HG02571 (cell line): ENCODE measurements around the gene XYLT1.

Experiments used
- ATAC-seq: cut with Tn5 transposase; IDR thresholded peaks from one replicate; pipeline ENCODE4 v1.9.1; 2021; ENCODE audit warnings: mild to moderate bottlenecking, moderate library complexity; ENCODE audit not compliant: unreplicated experiment

XYLT1 gene

DNA sequence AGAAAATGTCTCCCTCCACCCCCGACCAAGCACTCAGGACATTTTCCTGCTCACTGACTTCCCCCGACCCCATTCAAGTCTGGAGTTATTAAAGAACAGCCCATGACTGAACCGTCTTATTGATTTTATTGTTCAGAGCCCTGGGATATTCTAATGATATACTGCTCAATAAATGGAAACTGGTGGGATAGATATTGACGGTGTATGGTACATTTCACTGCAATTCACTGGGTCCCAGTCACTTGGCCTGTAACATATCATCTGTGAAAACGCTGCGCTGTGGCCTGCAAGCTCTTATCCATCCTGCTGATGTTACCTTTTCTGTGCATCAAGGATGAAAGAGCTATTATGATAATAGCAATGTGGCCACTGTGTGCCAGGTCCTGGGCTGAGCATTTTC lies 258.2 kb downstream of the XYLT1 start:
- no peak for ATAC-seq

DNA sequence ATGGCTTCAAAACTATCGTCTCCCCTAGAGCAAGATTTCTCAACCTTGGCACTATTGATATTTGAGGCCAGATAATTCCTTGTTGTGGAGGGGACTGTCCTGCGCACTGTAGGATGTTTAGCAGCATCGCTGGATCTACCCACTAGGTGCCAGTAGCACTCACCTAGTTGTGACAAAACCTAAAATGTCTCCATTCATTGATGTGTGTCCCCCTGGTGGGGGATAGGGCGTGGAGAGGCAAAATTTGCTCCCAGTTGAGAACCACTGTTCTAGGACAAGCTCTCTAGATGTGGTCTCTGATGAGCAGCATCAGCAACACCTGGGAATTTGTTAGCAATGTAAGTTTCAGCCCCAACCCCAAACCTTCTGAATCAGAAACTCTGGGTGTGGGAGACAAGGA lies 259.0 kb downstream of the XYLT1 start:
- ATAC-seq, result no peak

DNA sequence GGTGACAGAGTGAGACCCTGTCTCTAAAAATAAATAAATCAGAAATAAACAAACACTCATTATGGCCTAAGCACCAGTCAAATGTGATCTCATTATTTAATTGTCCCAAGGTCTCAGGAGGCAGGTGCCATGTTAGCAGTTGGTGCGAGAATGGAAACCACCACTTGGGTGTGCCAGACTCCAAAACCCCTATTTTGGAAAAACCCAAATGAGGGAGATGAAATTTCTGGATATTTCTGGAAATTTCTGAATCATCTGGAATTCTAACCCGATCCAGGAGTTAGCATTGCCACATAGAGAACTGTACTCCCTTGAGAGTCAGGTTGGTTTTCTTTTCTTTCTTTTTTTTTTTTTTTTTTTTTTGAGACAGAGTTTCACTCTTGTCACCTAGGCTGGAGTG lies 264.0 kb downstream of the XYLT1 start:
- no peak for ATAC-seq

DNA sequence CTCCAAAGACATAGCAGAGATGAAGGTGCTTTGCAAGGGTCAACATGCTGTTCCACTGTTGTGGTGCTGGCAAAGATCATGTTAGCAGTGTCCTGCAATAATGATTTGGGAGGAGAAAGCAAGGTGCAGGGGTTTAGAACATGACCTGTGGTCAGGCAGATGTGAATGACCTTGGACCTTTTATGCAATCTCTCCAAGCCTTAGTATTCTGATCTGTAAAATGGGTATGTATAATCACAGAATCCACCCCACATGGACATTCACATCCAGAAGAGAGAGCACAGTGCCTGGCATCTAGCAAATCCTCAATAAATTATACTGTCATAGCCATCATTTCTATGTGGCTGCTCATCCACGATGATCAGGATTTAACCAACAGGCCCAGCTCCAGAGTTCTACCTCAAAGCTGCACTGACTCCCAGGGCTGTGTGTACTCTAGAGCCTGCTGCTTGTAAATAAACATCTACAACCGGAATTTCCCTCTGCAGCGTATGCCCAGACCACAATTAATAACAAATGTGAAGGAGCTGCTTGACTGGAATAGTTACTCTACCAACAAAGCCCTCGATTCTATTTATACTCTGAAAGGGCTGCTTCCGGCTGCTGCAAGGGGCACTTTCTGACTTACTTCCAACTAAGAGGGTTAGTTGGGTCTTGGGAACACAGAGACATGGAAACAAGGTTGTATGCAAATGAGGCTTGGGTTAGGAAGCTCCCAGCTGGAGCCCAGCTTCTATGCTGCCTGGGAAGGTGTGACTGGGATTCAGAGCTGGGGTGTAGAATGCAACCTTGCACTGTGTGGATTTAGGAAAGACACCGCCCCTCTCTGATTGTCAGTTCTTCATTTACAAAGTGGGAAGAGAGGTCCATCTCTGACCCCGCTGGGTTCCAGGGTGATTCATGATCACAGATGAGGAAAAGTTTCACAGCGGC lies 265.2 kb downstream of the XYLT1 start:
- no peak for ATAC-seq

DNA sequence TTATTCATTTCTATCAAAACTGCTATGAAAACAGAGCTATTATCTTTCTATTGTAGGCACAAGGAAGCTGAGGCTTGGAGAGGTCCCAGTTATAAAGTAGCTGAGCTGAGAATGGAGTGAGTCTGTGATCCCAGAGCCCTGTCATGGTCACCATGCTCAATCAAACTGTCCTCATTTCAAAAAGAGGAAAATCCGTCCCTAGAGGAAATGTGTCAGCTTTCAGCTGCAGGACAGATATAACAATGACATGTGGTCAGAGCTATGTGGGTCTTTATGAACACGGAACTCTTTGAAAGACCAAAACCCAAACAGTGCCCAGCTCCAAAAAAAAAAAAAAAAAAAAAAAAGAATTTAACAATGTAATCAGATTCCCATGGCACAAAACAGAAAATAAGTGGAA lies 266.1 kb downstream of the XYLT1 start:
- ATAC-seq, result no peak

DNA sequence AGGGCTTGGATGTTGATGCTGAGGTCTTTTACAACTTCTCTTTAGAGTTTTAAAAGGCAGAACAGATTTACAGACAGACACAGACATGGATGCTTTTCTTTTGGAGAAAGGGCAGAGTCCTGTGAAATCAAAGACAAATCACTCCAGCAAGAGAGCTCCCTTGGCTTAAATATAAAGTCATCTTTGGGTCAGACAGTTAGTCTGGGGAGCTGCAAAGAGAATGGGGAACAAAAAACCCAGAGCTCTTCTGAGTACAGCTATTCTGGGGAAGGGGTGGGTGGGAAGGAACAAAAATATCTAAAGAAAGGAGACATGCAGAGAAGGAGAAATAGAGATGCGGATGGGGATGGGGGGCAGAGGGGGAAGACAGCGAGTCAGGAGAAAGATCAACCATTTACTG lies 266.6 kb downstream of the XYLT1 start:
- no peak for ATAC-seq

DNA sequence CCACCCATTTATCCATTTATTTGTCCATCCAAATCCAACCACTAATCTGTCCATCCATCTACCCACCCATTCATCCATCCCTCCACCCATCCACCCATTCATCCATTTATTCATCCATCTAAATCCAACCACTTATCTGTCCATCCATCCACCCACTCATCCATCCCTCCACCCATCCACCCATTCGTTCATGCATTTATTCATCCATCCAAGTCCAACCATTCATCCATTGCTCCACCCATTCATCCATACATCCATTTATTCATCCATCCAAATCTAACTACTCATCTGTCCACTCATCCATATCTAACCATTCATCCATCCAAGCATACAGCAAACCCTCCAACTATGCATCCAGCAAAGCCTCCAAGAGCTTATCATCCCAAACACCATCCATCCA lies 267.3 kb downstream of the XYLT1 start:
- ATAC-seq, result no peak

DNA sequence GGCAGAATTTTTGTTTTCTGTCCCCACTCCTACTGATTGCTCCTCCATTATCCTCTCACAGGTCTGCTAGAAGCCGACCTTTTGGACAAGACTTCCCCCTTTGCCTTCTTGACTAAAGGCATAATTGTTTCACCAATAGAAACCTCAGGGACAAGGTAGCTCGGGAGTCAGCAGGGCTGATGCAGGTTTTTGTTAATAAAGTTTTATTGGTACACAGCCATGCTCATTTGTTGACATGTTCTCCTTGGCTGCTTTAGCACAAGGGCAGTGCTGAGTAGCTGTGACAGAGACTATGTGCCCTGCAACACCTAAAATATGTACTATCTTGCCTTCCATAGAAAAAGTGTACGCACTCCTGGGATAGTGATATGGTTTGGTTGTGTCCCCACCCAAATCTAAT lies 271.6 kb downstream of the XYLT1 start:
- no peak for ATAC-seq

DNA sequence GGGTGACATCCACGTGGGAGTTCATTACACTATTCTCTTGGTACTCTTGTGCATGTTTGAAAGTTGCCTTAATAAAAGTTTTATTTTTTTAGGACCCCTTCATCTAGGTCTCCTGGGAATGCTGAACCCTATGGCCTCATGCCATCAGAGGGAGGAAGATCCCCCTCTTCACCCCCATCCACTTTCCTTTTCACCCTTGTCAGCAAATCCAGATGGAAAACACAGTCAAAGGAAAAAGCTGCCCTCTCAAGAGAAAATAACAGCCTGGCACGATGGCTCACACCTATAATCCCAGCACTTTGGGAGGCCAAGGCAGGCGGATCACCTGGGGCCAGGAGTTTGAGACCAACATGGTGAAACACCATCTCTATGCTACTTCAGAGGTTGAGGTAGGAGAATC lies 274.2 kb downstream of the XYLT1 start:
- no peak for ATAC-seq

DNA sequence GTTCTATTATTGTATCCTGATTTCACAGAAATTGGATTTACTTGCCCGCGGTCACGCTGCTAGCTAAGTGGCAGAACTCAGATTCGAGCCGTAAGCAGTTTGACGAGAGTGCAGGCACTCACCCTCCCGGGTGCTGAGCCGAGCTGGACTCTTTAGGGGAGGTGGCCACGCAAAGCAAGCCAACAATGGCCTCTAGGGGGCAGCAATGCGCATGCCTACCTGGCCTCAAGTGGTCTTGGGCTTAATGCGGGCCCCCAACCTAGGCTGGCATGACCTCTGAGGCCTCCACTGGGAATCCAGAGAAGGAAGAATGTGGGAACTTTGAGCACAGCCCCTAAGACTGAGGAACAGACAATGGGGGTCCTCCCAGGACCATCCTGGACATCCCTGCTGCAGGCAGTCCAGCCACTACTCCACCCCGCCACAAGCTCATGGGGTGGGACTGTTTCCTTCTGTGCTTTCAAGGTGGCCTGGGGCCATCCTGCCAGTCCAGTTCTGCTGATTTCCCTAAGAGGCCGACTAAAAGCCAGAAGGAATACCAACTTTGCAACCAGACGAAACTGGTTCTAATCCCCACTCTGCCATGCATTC lies 276.5 kb downstream of the XYLT1 start:
- ATAC-seq, result no peak

DNA sequence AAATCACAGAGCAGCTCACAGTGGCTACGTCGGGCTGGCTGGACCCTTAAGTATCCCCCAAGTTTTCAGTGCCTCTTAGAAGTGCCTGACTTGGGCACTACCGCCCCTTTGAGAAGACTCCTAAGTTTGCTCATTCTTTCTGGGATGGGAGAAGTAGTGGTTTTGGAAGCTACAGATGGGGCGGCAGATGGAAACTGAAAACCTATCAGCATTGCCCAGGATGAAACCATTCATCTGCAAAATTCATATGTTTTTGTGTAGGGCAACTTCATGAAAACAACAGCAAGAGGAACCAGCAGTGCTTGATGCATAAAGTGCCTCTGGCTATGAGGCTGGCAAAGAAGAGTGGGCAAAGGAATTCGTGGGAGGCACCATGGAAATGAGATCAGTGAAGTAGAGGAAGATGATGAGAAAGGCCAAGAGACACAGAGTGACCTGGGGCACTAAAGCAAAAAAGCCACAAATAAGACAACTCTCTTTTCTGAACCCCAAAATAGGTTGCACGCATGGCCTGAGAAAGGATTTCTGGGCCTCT lies 277.1 kb downstream of the XYLT1 start:
- ATAC-seq, result no peak

DNA sequence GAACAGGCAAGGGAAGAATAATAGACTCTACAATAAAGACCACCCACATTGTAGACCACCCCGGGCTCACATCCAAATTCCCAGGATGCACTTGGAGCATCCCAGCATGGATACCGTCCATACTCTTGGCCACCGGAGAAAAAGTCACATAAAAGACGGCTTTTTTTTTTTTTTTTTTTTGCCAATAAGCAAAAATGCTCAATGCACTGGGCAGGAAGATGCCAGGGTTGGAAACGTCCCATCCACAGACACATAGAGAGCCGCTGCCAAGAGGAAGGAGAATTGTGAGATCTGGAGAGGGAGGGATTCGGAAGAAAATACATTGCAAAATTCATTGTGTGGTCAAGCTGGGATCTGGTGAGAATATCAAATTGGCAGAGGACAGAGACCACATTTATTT lies 286.7 kb downstream of the XYLT1 start:
- ATAC-seq, result no peak

DNA sequence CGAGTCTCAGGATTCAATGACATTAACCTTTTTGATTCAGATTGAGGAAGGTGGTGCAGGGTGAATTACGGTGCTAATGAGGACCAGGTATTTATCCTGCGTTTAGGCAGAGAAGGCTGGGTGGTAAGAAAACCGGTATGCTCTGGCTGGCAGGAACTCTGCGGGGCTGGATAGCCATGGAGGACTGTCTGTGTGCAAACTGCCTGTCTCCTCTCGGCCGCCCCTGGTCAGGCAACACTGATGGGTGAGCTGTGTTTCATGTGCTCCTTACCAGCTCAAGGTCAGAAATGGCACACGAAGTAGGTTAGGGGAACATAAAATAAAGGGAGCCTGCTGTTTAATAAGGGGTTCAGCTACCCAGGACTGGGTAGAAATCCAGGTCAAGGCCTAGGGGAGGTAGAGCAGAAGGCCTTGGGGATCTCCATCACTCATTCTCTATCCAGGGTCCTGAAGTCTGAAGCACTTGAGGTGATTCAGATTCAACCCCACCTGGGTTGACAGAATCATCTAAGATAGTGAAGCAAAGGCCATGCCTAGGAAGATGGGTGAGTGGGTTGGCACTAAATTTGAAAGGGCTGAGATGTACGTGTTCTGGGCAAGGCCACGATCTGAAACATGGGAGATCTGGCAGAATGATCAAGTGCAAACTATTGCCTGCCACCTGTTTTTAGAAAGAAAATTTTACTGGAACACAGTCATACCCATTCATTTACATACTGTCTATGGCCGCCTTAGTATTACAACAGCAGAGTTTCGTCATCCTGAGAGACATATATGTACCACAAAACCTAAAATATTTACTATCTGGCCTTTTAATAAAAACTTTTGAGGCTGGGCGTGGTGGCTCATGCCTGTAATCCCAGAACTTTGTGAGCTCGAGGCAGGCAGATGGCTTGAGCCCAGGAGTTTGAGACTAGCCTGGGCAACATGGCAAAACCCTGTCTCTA lies 292.5 kb downstream of the XYLT1 start:
- ATAC-seq, result no peak

DNA sequence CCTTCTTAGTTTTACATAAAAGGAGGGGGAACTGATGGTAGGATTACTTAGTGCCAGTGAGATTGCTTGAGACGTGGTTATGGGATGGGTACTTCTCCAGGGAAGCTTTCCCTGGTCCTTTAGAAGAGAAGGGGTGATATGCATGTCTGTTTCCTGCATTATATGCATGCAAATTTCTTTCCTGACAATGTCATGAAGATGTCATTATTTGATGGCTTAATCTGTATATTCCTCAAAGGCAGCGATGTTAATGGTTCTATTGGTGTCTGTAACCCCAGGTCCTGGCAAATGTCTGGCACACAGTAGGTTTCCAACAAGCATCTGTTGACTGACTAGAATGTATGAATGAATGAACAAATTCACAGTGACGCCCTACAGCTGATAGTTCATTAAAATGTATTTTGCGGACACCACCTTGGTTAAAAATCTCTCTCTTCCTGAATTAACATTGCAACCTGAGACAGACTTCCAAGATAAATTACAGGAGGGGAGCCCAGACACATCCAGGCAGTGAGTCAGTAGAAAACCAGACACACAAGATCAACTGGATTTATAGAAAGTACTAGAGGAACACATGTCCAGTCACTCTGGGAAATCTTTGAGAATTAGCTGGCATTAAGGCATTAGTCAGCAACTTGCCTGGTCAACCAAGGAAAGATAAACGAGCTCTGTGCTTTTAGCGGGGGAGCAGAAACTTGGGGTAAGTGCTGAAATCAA lies 293.4 kb downstream of the XYLT1 start:
- no peak for ATAC-seq

DNA sequence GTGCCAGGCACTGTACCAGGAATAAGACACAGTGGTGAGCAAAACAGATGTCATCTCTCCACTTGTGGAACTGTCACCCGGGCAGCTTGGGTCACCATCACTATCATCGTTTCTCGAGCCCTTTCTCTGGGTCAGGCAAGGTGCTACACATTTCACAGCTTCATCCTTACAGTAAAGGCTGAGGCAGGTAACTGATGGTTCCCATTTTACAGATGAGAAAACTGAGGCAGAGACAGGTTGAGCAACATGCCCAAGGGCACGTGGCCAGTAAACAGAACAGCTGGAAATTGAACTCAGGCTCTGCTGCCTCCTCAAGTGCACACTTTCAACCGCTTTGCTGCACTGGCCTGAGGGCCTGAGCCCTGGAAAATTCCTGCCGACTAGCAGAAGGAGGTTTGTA lies 294.6 kb downstream of the XYLT1 start:
- ATAC-seq, result no peak

DNA sequence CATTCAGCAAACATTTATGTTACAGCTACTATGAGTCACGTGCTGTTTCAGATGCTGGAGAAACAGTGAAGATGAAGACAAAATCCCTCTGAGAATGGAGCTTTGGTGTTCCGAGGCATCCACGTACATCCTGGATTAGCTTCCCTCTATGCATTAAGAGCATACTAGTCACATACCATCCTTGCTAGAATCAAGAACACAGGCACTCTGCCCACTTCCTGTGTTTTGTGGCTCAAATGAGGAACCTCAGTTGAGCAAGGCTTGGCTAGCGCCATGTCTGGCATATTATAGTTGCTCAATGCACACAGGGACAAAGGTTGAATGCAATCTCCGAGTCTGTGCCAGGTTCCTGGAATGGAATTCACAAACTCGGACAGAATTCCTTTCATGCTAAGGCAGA lies 297.5 kb downstream of the XYLT1 start:
- ATAC-seq, result no peak

DNA sequence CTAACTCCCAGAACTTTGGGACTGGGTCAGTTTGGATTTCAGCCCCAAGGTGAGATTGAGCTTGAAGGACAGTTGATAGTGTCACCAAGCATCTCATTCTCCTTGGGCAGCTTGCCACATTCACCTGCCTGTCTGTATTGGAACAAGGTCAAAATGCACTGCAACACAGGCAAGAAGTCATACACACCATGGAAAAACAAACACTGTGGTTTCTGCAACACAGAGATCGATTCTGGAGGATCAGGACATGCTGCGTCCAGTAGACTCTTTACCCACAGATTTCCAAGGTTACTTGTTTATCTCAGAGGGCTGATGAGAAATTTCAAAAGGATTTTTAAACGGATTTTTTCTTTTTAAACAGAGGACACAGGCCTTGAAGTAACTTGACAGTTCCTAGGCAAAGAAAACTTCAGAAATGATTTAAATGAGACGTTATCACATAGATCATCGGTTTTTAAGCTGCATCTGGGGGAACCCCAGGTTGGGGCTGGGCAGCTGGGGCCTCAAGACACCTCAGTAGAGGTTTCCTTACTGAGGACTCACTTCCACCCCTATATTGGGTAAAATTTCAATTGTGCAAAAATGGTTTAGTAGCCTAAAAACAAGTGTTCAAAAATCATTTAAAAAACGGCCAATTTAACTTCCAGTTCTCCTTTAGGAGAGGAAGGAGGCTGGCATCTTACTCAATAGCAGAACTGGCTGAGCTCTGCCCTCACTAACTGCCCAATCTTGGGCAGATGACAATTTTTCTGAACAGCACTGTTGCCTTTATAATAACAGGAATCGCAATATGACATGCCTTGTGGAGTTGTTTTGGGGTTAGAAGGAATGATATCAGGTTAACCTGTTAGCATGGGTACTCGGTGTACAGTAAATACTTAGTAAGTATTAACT lies 299.3 kb downstream of the XYLT1 start:
- ATAC-seq, result no peak

DNA sequence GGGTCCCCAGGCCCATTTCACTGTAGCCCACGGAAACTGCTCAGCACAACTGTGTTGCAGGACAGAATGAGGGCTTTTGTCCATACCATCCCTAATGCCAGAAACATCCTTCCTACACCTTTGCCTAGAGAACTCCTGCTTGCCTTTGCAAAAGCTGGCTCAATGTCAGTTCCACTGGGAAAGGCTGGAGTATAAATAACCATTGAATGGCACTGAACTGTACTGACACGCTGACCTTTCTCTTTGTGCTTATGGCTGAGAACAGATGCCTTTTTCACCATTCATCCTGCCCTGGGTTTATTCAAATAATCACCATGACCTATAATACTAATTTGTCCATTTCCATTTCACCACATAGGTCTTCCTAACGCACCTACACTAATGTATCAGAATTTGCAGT lies 300.3 kb downstream of the XYLT1 start:
- no peak for ATAC-seq

DNA sequence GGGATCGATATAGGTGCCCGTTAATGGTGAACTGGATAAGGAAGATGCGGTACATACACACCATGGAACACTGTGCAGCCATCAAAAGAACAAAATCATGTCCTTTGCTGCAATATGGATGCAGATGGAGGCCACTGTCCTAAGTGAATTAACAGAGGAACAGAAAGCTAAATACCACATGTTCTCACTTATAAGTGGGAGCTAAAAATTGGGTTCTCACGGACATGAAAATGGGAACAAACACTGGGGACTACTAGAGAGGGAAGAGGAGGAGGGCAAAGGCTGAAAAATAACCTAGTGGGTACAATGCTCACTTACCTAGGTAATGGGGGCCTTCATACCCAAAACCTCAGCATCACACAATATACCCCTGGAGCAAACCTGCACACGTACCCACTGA lies 302.6 kb downstream of the XYLT1 start:
- ATAC-seq, result no peak

DNA sequence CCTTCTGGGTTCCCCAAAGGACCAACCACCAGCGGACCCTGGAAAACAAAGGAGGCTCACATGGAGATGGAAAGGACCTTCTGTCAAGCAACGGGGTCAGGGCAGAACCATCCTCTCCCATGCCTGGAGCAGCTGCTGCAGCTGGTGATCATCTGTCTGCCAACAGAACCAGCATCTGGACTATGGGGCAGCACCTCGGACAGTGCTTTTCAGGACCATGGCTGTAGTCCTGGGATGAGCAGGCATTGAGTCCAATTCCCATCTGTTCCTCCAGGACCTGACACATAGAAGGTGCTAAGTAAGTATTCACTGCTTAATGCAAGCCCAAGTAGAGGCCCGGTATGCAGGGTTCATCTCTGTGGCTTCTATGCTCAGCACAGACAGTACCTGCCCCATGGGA lies 304.7 kb downstream of the XYLT1 start:
- no peak for ATAC-seq
